CD4-positive, alpha-beta T cell (primary cell): ENCODE data around the gene DNAJA2. TPM values are rescaled to one million over a fixed set of nuclear protein-coding genes. Genes with fewer than 3 reads are reported as not detected.
A peak's percentile ranks its signal among the peaks of the same experiment; 100 is the strongest.

Experiments used
- ATAC-seq: fragments of 200-7000 bp; cut with Tn5 transposase; one replicate; pipeline ENCODE4 v1.10.0; 2022; ENCODE audit warnings: mild to moderate bottlenecking; ENCODE audit not compliant: poor library complexity
- CTCF ChIA-PET: fragments of 350-600 bp; sonication (Branson Sonifier 250); formaldehyde crosslinking; loops from one replicate; lab custom pipeline; 2021; ENCODE audit warnings: antibody characterized with exemption, inconsistent platforms; lab: Charles Lee
- POLR2A ChIA-PET: fragments of 350-600 bp; sonication (Branson Sonifier 250); formaldehyde crosslinking; loops from one replicate; lab custom pipeline; 2021; ENCODE audit warnings: antibody characterized with exemption, inconsistent platforms; lab: Charles Lee
- DNase-seq, 14 experiments: peaks; one replicate each; pipeline ENCODE4 v3.0.0-alpha.2; 2013 to 2020; ENCODE audit warnings: mixed read lengths in 2 of 14
- H3K27ac ChIP-seq, 2 donors: one replicate each; pipeline versions ENCODE4 v1.5.1 to v1.7.0; 2013; ENCODE audit warnings: low read length in 2 of 2, low read depth in 1 of 2, mild to moderate bottlenecking in 1 of 2
- H3K27me3 ChIP-seq, 2 experiments: 1 replicate in 1 of 2; 2 replicates in 1 of 2; pipeline versions ENCODE4 v1.6.1 to v1.7.0; 2013; ENCODE audit warnings: low read length in 2 of 2, control low read depth in 1 of 2, mild to moderate bottlenecking in 1 of 2, moderate library complexity in 1 of 2; ENCODE audit not compliant: insufficient read depth in 2 of 2, control insufficient read depth in 1 of 2
- H3K36me3 ChIP-seq: one replicate; pipeline ENCODE4 v1.6.1; 2013; ENCODE audit warnings: low read length, control low read depth; ENCODE audit not compliant: insufficient read depth
- H3K4me1 ChIP-seq: one replicate; pipeline ENCODE4 v1.6.1; 2013; ENCODE audit warnings: low read length, control low read depth; ENCODE audit not compliant: insufficient read depth
- H3K4me3 ChIP-seq: one replicate; pipeline ENCODE4 v1.5.1; 2013; ENCODE audit warnings: mild to moderate bottlenecking, low read length, moderate library complexity
- H3K9me3 ChIP-seq, 2 experiments: 1 replicate in 1 of 2; 2 replicates in 1 of 2; pipeline versions ENCODE4 v1.6.1 to v1.7.0; 2013; ENCODE audit warnings: low read length in 2 of 2, mild to moderate bottlenecking in 2 of 2, control low read depth in 1 of 2, moderate library complexity in 1 of 2; ENCODE audit not compliant: control insufficient read depth in 1 of 2, insufficient read depth in 1 of 2
- H3K27ac Mint-ChIP-seq: one replicate; pipeline ENCODE4 v1.8.0; 2020; ENCODE audit warnings: mixed read lengths
- H3K27me3 Mint-ChIP-seq: one replicate; pipeline ENCODE4 v1.8.0; 2021; ENCODE audit warnings: mixed read lengths
- H3K36me3 Mint-ChIP-seq: one replicate; pipeline ENCODE4 v1.8.0; 2021; ENCODE audit warnings: low read depth, mixed read lengths
- H3K4me1 Mint-ChIP-seq: one replicate; pipeline ENCODE4 v1.8.0; 2021; ENCODE audit warnings: low read depth, mixed read lengths
- H3K4me3 Mint-ChIP-seq: one replicate; pipeline ENCODE4 v1.8.0; 2020; ENCODE audit warnings: mild to moderate bottlenecking, mixed read lengths
- H3K9me3 Mint-ChIP-seq: one replicate; pipeline ENCODE4 v1.8.0; 2020; ENCODE audit warnings: mixed read lengths
- intact Hi-C, 2 experiments: fragments of 100-400 bp; cut with DNase I in 1 of 2; cut with micrococcal nuclease in 1 of 2; formaldehyde crosslinking; loops; one replicate each; pipeline versions ENCODE4 v1.15.1 to v1.9.0; 2023 to 2025; cut with DNase I, micrococcal nuclease
- total RNA-seq, 174 experiments: library from RNA in 2 of 174; stranded (reverse) in 2 of 174; gene quantifications; one replicate each; pipeline ENCODE4 v1.2.3 and lab custom pipeline; 2021 to 2026
- TF ChIP-seq, protein P1 (sequence below): fragments of 200-600 bp; IDR thresholded peaks from one replicate; pipeline ENCODE4 v1.8.0; 2022; ENCODE audit warnings: antibody characterized with exemption, mild to moderate bottlenecking

DNAJA2 gene
- total RNA-seq, 2 experiments from 2014 or later = 80.8 to 81.4 TPM

DNA sequence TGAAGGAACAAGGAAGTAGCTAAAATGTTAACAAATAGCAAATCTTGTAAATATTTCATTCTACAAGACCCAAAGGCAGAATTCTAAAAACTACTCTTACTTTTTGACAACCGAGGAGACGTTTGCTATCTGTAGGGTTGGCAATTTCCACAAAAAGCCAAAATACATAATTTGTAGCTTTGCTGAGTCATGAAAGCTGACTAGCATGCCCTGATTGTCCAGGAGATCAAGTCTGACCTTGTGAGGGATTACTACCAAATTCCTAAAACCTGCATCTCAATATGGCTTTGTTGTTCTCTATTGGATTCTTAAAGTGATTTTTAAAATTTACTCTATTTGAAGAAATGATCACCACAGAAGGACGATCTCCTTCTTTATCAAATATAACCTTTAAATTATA is 10.8 kb downstream of the DNAJA2 start:
- ChIA-PET CTCF (interaction anchor here (1.3 to 1.4 kb wide), 3 partner anchors 8 to 75 kb away, joined by 3 to 4 read pairs (median 3); no protein-coding TSS in a partner anchor), POLR2A (interaction anchor here (1.1 to 4.0 kb wide), 3 partner anchors 10 to 180 kb away, joined by 3 to 21 read pairs (median 4); partner anchors contain the start of gene DNAJA2)
- no peak for ATAC-seq
- Mint-ChIP-seq H3K4me1 (peaks cover 40% of the 10 kb centered on the region), H3K36me3 (peaks cover 93% of the 10 kb centered on the region), H3K9me3 (no peaks in the 10 kb centered on the region), H3K27me3 (no peaks in the 10 kb centered on the region), H3K4me3 (no peak overlapping the region), H3K27ac (peak overlapping the region; percentile 88)
- TF ChIP-seq, protein P1, sequence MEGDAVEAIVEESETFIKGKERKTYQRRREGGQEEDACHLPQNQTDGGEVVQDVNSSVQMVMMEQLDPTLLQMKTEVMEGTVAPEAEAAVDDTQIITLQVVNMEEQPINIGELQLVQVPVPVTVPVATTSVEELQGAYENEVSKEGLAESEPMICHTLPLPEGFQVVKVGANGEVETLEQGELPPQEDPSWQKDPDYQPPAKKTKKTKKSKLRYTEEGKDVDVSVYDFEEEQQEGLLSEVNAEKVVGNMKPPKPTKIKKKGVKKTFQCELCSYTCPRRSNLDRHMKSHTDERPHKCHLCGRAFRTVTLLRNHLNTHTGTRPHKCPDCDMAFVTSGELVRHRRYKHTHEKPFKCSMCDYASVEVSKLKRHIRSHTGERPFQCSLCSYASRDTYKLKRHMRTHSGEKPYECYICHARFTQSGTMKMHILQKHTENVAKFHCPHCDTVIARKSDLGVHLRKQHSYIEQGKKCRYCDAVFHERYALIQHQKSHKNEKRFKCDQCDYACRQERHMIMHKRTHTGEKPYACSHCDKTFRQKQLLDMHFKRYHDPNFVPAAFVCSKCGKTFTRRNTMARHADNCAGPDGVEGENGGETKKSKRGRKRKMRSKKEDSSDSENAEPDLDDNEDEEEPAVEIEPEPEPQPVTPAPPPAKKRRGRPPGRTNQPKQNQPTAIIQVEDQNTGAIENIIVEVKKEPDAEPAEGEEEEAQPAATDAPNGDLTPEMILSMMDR = no peak
- H3K27ac ChIP-seq = no peak overlapping the region
- H3K27me3 ChIP-seq = no peaks in the 10 kb centered on the region
- no peak overlapping the region for H3K4me3 ChIP-seq
- intact Hi-C loops = no loop called here
- peaks cover 5% of the 10 kb centered on the region for H3K4me1 ChIP-seq
- no peak for DNase-seq
- H3K9me3 ChIP-seq = no peaks in the 10 kb centered on the region
- peaks cover 93% of the 10 kb centered on the region for H3K36me3 ChIP-seq

DNA sequence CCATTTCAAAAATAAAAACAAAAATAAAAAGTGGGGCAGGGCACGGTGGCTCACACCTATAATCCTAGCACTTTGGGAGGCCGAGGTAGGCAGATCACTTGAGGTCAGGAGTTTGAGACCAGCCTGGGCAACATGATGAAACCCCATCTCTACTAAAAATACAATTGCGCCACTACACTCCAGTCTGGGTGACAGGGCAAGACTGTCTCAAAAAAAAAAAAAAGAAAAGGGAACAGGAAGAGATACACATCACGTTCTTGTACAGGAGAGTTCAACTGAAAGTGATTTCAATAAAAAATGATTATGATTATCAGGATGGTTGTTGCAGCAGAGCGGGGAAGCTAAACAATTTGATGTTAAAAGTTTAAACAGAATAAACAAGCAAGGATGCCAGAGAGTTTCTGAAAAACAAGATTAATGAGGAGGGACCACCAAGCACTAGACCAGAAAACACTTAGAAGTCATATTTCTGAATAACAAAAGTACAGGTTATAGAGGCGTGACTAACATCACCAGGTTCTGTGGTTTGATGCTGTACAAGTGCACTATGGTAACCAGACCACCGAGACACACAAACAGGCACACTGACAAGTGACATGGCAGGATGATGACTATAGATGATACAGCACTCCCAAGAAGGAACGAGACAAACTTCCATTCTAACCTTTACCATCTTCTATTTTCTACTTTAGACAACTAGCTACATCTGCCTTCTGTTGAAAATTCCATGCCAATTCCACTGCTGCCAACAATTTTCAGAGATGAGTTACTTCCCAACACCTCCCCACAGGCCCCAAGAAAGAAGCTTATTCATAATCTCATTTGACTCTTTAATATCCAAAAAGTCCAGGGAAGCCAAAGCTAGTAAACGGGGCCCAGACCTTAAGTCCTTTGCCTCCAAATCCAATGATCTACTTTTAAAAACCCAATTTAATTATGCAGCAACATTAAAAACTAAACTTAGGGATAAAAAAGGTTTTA is 11.8 kb downstream of the DNAJA2 start:
- no peaks in the 10 kb centered on the region for H3K27me3 Mint-ChIP-seq
- no peak overlapping the region for H3K27ac ChIP-seq
- intact Hi-C loops = no loop called here
- H3K36me3 Mint-ChIP-seq = peaks cover 93% of the 10 kb centered on the region
- H3K27me3 ChIP-seq = no peaks in the 10 kb centered on the region
- H3K4me3 Mint-ChIP-seq = no peak overlapping the region
- peaks cover 5% of the 10 kb centered on the region for H3K4me1 ChIP-seq
- H3K9me3 Mint-ChIP-seq = no peaks in the 10 kb centered on the region
- H3K4me3 ChIP-seq = no peak overlapping the region
- ATAC-seq = peak; percentile 84
- H3K4me1 Mint-ChIP-seq = peaks cover 33% of the 10 kb centered on the region
- ChIA-PET POLR2A (interaction anchor here (0.7 to 4.0 kb wide), 5 partner anchors 11 to 181 kb away, joined by 3 to 21 read pairs (median 3); partner anchors contain the start of gene DNAJA2), CTCF (interaction anchor here (1.3 kb wide), 2 partner anchors 9 to 14 kb away, joined by 3 to 4 read pairs; no protein-coding TSS in a partner anchor)
- peaks cover 93% of the 10 kb centered on the region for H3K36me3 ChIP-seq
- TF ChIP-seq, protein P1 = no peak
- peak overlapping the region; percentile 88 for H3K27ac Mint-ChIP-seq
- peak in 3 of 14 experiments; percentile 43 to 58 (median 48) for DNase-seq
- no peaks in the 10 kb centered on the region for H3K9me3 ChIP-seq

DNA sequence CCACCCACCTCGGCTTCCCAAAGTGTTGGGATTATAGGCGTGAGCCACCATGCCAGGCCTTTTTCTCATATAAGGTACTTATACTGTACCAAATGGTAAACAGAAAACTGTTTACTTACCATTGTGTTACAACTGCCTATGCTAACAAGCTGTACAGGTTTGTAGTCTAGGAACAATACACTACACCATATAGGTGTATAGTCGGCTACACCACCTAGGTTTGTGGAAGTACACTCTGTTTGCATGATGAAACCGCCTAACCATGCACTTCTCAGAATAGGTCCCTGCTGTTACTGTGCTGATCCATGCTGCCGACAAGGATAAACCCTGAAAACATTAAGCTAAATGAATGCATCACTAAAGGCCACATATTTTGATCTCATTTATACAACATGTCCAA is 18.9 kb downstream of the DNAJA2 start:
- POLR2A ChIA-PET = no interaction called here
- Mint-ChIP-seq H3K27me3 (no peaks in the 10 kb centered on the region), H3K9me3 (no peaks in the 10 kb centered on the region), H3K4me3 (no peak overlapping the region), H3K36me3 (peaks cover 54% of the 10 kb centered on the region), H3K4me1 (peaks cover 4% of the 10 kb centered on the region), H3K27ac (no peak overlapping the region)
- DNase-seq = no peak
- CTCF ChIA-PET = no interaction called here
- Histone ChIP-seq H3K27ac (no peak overlapping the region), H3K36me3 (peaks cover 52% of the 10 kb centered on the region), H3K9me3 (no peaks in the 10 kb centered on the region), H3K4me3 (no peak overlapping the region), H3K27me3 (no peaks in the 10 kb centered on the region), H3K4me1 (no peaks in the 10 kb centered on the region)
- TF ChIP-seq, protein P1 = no peak
- ATAC-seq = no peak
- intact Hi-C loops = no loop called here
